ENCODE results near the gene FUT7.
"Not testable (repeated sequence)": the region's sequence is repeated elsewhere in the genome, so short reads cannot be mapped to it uniquely, and the experiment has no call there.

Gene FUT7

GRCh38 chr9:137016436-137016835 lies 15.5 kb downstream of the FUT7 start:
- no peak for DNase-seq

- DNase-seq: no peak
These were observed 15.9 kb downstream of the FUT7 start for GRCh38 chr9:137015976-137016375.

GRCh38 chr9:137015540-137015930 lies 16.4 kb downstream of the FUT7 start:
- no peak for DNase-seq

GRCh38 chr9:137014776-137015539 lies 16.9 kb downstream of the FUT7 start:
- no peak for DNase-seq

GRCh38 chr9:137014166-137014565 lies 17.7 kb downstream of the FUT7 start:
- no peak for DNase-seq

- DNase-seq: no peak
These were observed 18.3 kb downstream of the FUT7 start for GRCh38 chr9:137013571-137013940.

GRCh38 chr9:137012694-137013570 lies 19.0 kb downstream of the FUT7 start:
- DNase-seq: no peak

GRCh38 chr9:137011907-137012675 lies 19.8 kb downstream of the FUT7 start:
- no peak for DNase-seq

GRCh38 chr9:137011156-137011555 lies 20.7 kb downstream of the FUT7 start:
- no peak for DNase-seq

GRCh38 chr9:137009938-137010732 lies 21.8 kb downstream of the FUT7 start:
- DNase-seq: no peak

GRCh38 chr9:137009217-137009616 lies 22.7 kb downstream of the FUT7 start:
- no peak for DNase-seq

- DNase-seq: no peak
These were observed 23.6 kb downstream of the FUT7 start for GRCh38 chr9:137008312-137008711.

GRCh38 chr9:137007816-137008270 lies 24.0 kb downstream of the FUT7 start:
- DNase-seq: no peak

- no peak for DNase-seq
These were observed 24.6 kb downstream of the FUT7 start for GRCh38 chr9:137007108-137007815.

- DNase-seq: no peak
These were observed 25.5 kb downstream of the FUT7 start for GRCh38 chr9:137006116-137007003.

- DNase-seq: not testable (repeated sequence)
These were observed 27.6 kb downstream of the FUT7 start for GRCh38 chr9:137004285-137004684.

- DNase-seq: no peak
These were observed 29.2 kb downstream of the FUT7 start for GRCh38 chr9:137002646-137003041.

- DNase-seq: no peak
These were observed 29.8 kb downstream of the FUT7 start for GRCh38 chr9:137001857-137002645.

GRCh38 chr9:137000177-137000930 lies 31.5 kb downstream of the FUT7 start:
- DNase-seq: peak; percentile 51 to 57
